CD4-positive, alpha-beta T cell treated with Interleukin-12 subunit alpha and Interleukin-12 subunit beta, for 1 hour (primary cell): Measurements from ENCODE around the gene SRGAP1.
"Not testable (repeated sequence)": the region's sequence is repeated elsewhere in the genome, so short reads cannot be mapped to it uniquely, and the experiment has no call there.

Experiments
- DNase-seq: peaks from one replicate; pipeline ENCODE4 v3.0.0-alpha.2; 2020

The SRGAP1 gene

DNA sequence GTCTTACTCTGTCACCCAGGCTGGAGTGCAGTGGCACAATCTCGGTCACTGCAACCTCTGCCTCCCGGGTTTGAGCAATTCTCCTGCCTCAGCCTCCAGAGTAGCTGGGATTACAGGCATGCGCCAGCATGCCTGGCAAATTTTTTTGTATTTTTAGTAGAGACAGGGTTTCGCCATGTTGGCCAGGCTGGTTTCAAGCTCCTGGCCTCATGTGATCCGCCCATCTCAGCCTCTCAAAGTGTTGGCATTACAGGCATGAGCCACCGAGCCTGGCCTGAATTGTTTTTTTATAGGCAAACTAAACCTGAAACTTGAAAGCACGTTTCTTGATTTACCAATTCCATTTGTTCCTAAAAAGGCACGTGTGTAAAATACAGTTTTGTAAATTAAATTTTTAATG, 173.6 kb downstream of the SRGAP1 start:
- not testable (repeated sequence) for DNase-seq

DNA sequence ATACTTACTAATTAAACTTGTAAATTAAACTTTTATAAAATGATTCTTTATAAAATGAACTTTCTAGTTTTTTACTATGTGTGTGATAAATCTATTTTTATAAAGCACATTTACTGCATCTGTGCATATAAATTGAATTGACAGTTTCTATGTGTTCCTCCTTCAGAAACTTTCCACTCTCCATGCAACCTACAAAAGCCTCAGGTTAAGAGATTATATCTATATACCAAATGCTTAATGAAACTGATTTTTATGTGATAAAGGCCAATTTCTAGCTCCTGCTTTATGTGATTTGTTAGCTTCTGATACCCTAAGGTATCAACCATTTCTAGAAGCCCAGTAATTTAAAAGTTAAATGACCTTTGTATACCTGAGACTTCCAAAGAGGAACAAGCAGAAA, 174.0 kb downstream of the SRGAP1 start:
- DNase-seq: no peak

DNA sequence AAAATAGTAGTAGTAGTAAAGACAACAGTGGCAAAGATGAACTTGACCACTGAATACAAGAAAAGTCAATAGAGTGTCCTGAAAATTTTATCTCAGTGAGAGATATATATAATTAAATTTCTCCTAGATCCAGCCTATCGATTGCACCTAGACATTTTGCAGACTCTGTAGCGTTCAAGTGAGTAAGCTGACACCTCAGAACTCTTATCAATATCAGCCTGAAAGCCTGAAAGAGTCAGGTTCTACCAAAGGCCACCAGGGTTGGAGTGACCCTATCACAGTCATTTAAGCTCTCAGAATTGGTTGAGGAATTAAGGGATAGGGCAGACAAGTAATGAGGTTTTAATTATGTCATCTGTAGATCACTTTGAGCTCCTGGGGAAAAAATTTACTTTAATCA, 174.6 kb downstream of the SRGAP1 start:
- DNase-seq: no peak

DNA sequence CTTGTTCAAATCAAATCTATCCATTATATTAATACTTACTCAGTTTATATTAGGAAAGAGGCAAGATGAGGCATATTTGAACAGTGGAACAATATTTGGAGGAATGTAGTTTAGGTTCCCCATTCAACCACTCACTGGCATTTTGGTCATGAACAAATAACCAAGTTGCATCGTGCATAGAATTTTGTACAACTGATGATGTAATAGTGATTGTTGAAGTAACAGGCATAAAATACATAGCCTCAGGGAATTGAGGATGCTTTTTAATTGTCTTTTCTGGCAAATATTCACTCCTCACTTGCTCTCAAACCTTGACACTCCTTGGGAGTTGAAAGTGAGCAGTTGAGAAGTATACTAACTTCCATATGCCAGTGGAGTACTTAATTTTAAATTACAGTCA, 175.2 kb downstream of the SRGAP1 start:
- no peak for DNase-seq

DNA sequence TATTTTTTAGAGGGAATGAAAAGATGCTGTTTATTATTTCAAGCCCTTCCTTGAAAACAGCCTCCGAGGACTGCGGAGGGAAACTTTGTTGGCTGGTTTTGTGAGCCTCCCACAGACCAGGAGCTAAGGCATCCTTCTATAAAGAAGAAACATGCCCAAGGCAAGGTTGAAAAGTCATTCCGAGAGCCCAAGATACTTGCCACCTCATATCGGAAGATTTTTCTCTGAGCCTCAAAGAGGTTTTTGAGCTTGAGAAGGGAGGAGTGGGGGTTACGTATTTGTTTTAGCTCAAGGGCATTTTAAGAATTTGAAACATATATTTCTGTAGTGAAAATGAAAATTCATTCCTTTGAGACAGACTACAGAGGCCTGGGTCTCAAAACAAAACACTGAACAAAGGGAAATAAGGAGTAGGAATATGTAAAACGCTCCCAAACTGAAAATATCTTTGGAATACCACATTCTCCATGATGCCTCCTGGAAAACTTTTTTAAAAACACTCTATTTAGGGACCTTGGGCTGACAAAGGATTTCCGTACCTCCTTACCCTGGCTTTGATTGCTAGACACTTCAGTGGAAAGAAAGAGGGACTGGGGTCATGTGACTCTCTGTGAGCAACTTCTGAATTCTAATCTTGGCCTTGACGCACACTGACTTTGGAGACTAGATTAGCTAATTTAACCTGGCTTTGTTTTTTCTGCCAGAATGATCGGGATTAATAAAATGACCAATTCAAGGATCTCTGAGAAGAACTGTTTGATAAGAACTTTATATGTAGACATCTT, 180.9 kb downstream of the SRGAP1 start:
- DNase-seq: no peak

DNA sequence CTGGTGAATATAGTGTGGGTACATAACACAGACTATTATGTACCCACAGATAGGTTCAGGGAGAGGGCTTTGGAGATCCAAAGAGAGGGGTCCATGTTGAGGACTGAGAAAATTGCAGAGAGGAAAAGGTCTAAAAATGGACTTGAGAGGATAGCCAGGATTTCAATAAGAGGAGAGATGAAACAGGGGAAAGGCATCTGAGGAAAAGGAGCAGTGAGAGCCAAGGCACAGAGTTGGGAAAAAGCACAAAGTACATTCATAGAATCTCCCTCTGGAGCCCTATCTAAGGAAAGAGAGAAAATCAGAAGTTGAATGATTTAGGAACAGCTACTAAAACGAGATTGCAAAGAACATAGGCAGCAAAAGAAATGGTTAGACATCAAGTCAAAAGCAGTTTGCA, 182.8 kb downstream of the SRGAP1 start:
- DNase-seq: no peak

DNA sequence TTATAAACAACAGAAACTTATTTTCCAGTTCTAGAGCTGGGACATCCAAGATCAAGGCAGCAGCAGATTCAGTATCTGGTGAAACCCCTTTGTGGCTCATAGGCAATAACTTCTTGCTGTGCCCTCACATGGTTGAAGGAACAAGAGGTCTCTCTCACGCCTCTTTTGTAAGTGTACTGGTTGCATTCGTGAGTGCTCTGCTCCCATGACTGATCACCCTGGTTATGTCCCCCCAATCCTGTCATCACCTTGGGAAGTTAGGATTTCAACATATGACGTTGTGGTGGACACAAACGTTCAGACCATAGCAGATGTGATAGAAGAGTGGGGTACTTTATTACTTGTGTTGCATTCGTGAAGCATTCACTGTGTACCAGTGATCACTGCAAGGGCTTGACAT, 184.0 kb downstream of the SRGAP1 start:
- no peak for DNase-seq

DNA sequence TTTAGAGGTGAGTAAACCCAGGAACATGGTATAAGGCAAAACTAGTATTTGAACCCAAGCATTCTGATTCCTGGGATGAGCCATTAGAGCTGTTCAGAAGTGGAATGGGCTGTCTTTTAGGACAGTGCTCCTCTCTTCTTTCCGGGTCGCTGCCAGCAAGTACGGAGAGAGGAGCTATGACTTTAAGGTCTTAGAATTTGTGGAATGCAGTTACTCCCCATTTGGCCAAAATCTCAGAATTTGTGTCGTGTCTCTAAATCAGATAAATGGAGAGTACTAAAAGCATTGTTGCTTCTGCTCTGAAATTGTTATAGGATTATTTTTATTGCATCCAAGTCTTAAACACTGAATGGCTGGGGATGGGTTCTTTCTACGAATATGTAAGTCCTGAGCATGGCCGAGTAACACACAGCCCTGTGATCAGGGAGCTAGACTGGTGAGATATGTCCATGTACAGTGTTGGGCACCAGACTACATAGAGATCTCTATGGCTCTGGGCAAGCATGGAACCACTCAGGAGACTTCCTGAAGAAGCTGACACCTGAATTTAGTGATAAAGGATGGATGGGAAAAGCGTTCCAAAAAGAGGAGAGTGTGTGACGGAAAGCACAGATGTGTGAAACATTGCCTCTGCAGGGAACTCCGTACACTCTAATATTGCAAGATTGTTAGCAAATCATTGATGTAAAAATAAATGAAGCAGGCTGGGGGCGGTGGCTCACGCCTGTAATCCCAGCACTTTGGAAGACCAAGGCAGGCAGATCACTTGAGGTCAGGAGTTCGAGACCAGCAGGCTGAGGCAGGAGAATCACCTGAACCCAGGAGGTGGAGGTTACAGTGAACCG, 184.7 kb downstream of the SRGAP1 start:
- no peak for DNase-seq

DNA sequence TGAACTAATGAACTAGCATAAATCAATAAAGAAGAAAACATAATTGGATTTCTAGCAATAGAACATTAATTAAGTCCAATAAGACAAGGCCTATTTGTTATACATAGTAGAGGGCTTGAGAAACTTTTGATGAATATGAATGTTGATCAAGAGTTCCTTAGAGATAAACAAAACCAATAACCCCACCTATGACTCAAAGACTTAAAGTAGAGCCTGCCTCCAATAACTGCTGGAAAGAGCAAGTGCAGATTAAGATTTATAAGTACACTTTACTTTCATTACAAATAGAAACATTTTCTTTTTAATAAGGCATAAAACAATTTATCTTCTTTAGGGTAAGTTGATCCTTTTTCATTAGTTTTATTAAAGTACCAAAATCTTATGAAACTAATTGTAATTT, 185.7 kb downstream of the SRGAP1 start:
- no peak for DNase-seq

DNA sequence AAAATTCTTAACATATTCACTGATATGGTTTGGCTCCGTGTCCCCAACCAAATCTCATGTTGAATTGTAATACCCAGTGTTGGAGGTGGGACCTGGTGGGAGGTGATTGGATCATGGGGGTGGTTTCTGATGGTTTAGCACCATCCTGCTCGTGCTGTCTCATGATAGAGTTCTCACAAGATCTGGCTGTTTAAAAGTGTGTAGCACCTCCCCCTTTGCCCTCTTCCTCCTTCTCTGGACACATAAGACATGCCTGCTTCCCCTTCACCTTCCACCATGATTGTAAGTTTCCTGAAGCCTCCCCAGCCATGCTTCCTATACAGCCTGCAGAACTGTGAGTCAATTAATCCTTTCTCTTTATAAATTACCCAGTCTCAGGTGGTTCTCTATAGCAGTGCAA, 189.6 kb downstream of the SRGAP1 start:
- not testable (repeated sequence) for DNase-seq

DNA sequence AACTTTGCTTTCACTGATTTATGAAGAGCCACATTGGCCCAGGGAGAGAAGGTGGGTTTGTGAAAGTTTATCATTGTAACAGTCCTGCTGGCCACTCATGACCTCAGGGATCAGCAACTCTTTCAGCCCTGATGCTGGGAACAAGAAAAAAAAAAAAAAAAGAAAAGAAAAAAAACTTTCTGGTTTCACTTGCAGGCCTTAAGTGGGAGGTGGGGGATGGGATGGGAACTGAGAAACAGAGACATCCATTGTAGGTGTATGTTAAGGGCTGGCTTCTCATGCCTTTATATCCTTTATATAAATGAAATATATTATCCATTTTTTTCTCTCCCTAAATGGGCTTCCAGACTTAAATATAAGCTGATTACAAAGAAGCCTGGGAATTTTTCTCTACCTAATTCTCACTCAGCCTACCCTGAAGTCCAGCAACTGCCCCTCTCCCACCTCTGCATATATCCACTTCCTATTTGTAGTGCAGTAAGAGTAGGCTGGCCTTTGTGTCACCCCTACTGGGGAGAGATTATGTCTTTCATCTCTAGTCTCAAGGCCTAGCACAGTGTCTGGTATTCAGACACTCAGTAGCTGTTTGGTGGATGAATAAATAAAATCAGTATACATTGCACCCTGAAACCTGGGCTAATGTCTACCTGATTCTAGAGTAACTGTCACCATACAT, 190.5 kb downstream of the SRGAP1 start:
- DNase-seq: no peak

DNA sequence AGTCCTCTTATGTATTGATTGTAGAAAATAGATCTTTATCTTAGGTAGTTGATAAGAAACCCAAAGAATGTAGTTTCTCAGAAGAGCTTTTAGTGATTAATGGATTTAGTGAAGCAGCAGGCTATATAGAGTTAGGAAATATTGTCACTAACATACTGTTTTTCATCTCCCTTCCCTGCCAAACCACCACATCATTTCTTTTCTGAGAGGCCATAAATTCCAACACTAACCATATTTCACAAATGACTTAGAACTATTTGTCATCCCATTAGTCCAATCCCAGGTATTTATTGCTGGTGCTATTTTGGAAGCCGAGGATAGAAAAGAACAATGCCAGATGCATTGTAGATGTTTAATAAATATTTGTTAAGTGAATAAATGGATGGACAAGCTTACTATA, 191.9 kb downstream of the SRGAP1 start:
- DNase-seq: no peak

DNA sequence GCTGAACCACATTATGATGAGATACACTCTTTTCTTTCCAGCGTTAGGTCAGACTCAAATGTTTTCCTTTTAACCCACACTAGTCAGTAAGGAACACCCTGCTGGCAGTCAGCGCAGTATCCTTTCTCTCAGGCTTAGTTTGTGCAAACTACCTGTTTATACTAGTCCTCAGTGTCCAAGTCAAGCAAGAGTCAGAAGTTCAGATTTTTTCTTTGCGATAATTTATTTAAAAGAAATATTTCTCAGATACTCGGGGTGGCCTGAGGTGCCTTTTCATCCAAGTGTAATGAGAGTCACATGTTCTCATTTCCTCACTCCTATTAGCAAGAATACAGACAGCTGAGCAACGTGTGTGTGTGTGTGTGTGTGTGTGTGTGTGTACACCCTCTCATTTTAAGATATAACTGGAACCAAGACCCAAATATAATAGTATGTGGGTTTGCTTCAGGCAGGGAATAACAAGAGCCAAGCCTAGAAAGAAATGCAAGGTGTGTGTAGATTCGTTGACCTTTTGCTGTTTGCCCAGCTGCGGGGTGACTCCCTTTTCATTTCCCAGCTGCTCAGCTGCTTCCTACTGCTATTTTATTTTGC, 194.9 kb downstream of the SRGAP1 start:
- no peak for DNase-seq

DNA sequence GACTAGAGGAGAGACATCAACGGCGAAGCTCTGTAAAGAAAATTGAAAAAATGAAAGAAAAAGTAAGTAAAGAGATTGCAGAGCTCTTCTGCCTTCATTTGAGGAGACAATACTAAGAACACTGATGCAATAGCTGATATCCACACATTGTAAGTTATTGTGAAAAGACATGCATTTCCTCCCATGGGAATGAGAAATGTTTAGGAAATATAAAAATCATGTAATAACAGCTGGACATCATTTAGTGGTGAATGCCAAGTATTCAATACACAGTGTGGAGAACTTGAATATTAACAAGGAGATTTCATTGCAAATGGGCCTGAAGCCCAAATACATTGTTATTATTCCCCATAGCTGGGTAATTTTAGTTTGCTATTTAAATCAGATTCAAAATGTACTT, 198.4 kb downstream of the SRGAP1 start:
- DNase-seq: no peak

DNA sequence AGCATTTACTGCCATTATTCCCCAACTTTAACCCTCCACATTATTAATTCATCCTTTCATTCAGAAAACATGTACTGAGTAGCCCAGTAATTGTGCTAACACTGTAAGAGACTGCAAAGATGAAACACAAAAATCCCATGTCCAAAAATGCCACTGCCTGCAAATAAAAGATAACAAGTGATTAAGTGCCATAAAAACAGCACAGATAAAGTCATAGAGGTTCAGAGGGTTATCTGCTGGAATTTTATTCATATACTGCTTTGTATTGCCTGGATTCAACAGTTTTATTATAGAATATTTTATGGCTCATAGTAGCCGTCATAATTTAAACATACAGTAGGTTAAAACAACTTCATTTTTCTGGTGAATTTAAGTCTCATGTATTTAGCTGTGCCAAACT, 199.7 kb downstream of the SRGAP1 start:
- DNase-seq: no peak

DNA sequence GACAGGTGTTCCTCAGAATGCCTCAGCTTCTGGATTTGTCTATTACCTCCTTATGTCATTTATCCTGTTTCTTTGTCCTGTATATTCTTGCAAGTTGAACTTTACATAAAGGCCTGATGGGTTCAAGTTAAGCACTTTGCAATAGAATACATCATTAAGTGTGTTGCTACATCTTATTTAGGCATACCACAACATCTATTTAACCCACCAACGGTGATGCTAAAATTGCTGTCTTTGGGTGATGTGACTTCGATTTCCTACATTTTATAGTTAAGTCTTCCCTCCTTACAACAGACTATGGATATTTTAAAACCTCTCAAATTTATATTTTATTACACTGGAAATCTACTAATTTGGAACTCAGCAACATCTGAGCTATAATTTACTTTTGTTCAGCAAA, 206.6 kb downstream of the SRGAP1 start:
- DNase-seq: no peak

DNA sequence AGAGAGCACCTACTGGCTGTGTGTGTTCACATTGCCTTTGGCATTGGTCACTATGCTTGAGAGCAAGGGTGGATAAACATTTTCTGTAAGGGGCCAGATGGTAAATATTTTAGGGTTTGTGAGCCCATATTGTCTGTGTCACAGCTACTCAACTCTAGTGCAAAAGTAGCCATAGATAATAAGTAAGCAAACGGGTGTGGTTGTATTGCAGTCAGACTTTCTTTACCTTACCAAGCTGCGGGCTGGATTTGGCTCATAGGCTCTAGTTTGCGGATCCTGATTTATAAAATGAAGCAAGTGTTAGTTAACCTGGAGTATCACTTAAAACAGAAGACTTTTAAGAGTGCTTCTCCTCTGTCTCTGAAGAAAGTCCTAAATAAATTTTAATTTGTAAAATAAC, 208.6 kb downstream of the SRGAP1 start:
- DNase-seq: no peak

DNA sequence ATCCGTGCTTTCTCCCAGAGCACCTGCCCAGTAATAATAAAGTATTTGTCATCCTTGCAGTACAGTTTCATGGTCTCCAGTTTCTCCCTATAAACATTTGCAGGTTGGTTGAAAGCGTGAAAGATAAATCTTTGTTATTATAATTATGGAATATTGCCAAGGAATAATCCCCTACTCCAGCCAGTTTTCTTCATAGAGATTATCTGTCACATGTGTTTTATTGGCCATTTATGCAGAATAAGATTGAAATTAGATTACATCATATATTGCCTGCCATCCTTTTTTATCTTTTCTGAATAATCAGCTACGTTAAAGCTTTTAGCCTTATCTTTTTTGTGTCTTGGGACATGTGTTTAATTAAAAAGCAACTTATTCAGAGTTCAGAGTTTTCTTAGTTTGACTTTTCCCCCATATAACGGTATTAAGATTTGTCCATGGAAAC, 209.6 kb downstream of the SRGAP1 start:
- no peak for DNase-seq

DNA sequence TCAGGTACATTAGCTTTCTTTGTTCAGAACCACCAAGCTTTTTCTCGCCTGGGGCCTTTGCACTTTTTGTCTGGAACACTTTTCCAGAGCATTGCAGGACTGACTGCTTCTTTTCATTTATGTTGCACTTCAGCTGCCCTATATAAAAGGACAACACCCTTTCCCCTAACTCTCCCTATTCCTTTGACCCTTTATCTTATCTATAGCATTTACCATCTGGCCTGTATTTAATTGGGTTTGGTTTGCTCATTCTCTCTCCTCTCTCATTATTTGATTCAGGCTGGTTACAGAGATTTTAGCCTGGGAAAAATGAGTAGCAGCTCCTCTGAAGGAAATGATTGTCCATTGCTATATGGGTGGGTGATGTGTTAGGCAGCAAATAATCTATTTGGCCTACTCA, 212.2 kb downstream of the SRGAP1 start:
- DNase-seq: no peak

DNA sequence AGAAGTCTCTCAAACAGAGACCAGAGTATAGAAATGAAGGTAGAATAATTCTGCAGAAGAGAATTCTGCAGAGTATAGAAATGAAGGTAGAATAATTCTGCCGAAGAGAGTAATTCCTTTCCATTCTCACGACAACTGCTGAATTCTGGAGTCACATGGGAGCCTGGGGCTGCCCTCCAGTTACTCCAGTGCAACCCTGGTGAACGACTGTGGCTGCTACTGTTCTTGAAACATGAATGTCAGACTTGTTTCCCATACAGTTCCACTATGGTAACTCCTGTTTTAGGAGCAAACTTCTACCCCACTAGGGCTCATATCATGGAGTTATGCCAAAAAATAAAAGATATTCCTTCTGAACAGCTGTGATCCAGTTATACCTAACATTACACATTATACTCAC, 213.2 kb downstream of the SRGAP1 start:
- no peak for DNase-seq

DNA sequence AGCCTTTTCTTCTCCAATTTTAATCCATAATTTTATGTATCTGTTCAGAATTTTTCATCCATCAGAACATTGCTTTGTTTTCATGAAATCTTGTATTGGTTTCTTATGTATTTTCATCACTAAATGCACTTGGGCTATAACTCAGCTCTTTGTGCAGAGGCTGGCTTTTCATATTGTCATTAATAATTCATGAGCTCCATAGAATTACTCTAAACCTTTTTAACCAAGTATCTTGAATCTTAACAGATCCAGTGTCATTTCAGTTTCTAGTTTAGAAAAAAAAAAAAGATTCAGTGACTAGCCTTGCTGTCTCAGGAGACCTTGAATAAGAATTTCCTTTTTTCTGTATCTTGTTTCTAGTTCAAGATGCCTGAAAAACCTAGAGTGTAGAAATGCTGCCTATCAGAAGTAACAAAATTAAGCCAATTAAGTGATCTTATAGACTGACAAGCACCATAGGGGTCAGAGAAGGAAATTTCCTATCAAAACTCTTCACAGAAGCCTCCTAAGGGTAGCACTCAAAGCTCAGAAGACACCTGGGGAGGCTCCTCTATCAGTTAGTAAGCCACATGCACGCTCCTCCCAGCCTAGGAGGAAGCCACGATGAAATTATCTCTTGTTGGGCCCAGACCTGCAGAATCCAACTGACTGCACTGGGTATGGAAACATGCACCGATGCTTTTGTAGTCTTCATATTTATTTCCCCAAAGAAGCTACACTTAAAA, 214.2 kb downstream of the SRGAP1 start:
- no peak for DNase-seq

DNA sequence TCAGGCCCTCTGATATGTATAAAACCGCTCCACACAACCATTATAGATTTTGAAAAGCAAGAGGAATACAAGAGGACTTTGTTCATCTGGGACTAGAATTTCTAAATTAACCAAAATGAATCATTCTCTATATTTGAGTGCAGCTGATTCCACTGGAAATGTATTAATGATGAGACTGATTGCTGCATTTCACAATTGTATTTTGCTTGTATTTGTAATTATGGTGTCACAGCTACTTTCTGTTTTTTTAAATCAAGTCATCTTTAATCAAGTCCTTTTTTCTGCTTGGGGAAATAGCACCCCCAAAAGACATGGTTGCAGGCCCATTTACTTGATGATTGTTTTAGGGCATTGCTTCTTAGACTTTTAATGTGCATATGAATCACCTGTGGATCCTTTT, 215.2 kb downstream of the SRGAP1 start:
- no peak for DNase-seq
